ENCODE measurements around the gene TBC1D1. TPM values are rescaled to one million over a fixed set of nuclear protein-coding genes. Genes with fewer than 3 reads are reported as not detected.

The TBC1D1 gene
- total and polyA plus RNA-seq, 2 donors, result 74.7 to 115 TPM

- Histone ChIP-seq H3K36me3 (ENCODE audit: insufficient read depth) (no peaks in the 10 kb centered on the region), H3K4me3 (ENCODE audit: low read depth, low read length) (no peak overlapping the region), H3K27ac (ENCODE audit: low read depth) (no peak overlapping the region), H3K4me1 (ENCODE audit: insufficient read depth) (peaks cover 1% of the 10 kb centered on the region)
- WGBS, result 80% methylated on average over 4 of the region's 4 CpGs
- no peak for DNase-seq (ENCODE audit: extremely low spot score)
Measured at GRCh38 chr4:38173935-38174518, 283.1 kb downstream of the TBC1D1 start.

DNA sequence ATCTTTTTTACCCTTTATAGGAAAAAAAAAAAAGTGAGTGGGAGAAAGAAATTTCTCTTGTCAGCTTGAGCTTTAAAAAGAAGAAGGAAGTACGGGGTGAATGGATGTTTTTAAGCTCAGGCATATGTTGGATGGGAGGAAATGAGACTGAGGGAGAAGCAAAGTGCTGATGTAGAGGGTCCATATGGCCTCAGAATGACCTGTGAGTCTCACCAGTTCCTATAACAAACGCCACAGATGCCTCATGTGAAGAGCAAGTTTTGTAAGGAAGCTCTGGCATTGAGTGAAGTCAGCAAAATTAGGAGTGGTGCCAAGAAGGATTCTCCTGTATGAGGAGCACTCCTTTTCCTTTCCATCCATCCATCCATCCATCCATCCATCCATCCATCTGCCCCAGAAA, 283.9 kb downstream of the TBC1D1 start:
- H3K4me1 ChIP-seq (ENCODE audit: insufficient read depth), result peaks cover 1% of the 10 kb centered on the region
- H3K27ac ChIP-seq (ENCODE audit: low read depth), result no peak overlapping the region

GRCh38 chr4:38176165-38176564, 285.3 kb downstream of the TBC1D1 start:
- Histone ChIP-seq H3K4me1 (ENCODE audit: insufficient read depth) (peaks cover 5% of the 10 kb centered on the region), H3K36me3 (ENCODE audit: insufficient read depth) (no peaks in the 10 kb centered on the region), H3K27ac (ENCODE audit: low read depth) (no peak overlapping the region), H3K4me3 (ENCODE audit: low read depth, low read length) (no peak overlapping the region)
- WGBS, result 92% methylated on average over 7 of the region's 7 CpGs
- no peak for DNase-seq (ENCODE audit: extremely low spot score)

More for the DNA sequence above, 283.9 kb downstream of the TBC1D1 start:
- no peak for DNase-seq (ENCODE audit: extremely low spot score)
- Histone ChIP-seq H3K36me3 (ENCODE audit: insufficient read depth) (no peaks in the 10 kb centered on the region), H3K4me3 (ENCODE audit: low read depth, low read length) (no peak overlapping the region)
- 57% methylated on average over 2 of the region's 2 CpGs for WGBS

GRCh38 chr4:38177035-38177546, 286.2 kb downstream of the TBC1D1 start:
- Histone ChIP-seq H3K4me3 (ENCODE audit: low read depth, low read length) (no peak overlapping the region), H3K4me1 (ENCODE audit: insufficient read depth) (peaks cover 5% of the 10 kb centered on the region), H3K36me3 (ENCODE audit: insufficient read depth) (no peaks in the 10 kb centered on the region), H3K27ac (ENCODE audit: low read depth) (peak overlapping the region; percentile 49)
- 35% methylated on average over 8 of the region's 8 CpGs for WGBS
- DNase-seq (ENCODE audit: extremely low spot score), result no peak

- H3K4me1 ChIP-seq (ENCODE audit: insufficient read depth), result peaks cover 5% of the 10 kb centered on the region
- WGBS, result 65% methylated on average over 11 of the region's 11 CpGs
- H3K36me3 ChIP-seq (ENCODE audit: insufficient read depth), result no peaks in the 10 kb centered on the region
- no peak overlapping the region for H3K4me3 ChIP-seq (ENCODE audit: low read depth, low read length)
- no peak for DNase-seq (ENCODE audit: extremely low spot score)
- peak overlapping the region; percentile 49 for H3K27ac ChIP-seq (ENCODE audit: low read depth)
Measured at GRCh38 chr4:38177641-38178391, 286.9 kb downstream of the TBC1D1 start.

DNA sequence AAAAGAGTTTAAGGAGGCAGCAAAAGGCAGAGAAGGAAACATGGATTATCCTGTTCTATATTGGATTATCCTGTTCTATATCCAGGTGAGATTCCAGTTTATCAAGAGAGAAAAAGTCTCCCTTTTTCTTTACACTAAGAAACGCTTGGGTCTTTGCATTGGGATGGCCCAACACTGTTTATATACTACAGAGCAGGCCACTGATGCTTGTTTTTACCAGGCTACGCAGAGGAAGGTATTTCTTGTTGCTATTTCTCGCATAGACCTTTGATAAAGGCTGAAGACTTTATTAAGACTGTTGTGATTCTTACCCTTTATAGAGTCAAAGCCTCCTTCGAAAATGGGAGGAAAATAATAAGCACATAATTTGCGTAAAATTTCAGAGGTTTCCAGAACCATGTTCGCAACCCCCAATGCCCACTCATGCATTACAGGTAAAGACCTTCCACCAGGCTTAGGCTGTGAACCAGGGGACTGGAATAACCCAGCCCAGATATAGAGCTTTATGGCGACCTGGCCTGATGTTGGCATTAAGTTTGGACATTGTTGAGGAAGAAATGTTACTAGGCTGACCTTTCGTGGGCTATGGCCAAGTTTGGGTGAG, 287.6 kb downstream of the TBC1D1 start:
- WGBS, result 66% methylated on average over 8 of the region's 8 CpGs
- H3K27ac ChIP-seq (ENCODE audit: low read depth), result no peak overlapping the region
- DNase-seq (ENCODE audit: extremely low spot score), result no peak
- no peak overlapping the region for H3K4me3 ChIP-seq (ENCODE audit: low read depth, low read length)
- H3K4me1 ChIP-seq (ENCODE audit: insufficient read depth), result peaks cover 5% of the 10 kb centered on the region
- H3K36me3 ChIP-seq (ENCODE audit: insufficient read depth), result no peaks in the 10 kb centered on the region

DNA sequence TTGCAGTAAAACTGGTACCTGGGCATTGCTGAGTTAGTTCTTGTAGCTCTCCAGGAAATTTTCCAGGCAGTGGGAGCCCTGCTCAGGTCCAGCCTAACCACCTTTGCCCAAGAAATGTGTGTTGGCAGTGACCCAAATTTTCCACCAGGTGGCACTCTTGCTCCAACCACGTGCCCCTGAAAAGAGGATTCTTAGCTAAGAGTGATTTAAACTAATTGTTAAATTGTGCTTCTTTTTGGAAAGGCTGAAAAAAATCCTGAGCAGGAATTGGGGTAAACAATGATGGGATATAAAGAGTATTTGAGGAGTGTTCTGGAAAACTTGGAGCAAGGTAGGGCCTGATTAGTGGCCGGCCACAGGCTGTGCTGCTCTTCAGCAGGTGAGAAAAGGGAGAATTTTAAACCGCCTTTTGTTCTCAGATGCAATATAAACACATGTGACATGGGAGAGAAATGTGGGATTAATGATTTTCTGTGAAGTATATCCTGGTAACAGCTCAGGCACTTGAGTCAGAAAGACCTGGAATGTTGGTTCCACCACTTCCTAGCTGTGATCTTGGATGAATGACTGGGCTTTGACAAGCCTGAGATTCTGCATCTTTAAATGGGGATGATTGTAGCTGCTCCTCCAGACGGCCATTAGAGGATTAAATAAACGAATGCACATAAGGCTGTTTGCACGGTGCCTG, 288.9 kb downstream of the TBC1D1 start:
- H3K36me3 ChIP-seq (ENCODE audit: insufficient read depth), result no peaks in the 10 kb centered on the region
- H3K4me1 ChIP-seq (ENCODE audit: insufficient read depth), result peaks cover 5% of the 10 kb centered on the region
- H3K27ac ChIP-seq (ENCODE audit: low read depth), result no peak overlapping the region
- 41% methylated on average over 6 of the region's 6 CpGs for WGBS
- DNase-seq (ENCODE audit: extremely low spot score), result no peak
- H3K4me3 ChIP-seq (ENCODE audit: low read depth, low read length), result no peak overlapping the region

DNA sequence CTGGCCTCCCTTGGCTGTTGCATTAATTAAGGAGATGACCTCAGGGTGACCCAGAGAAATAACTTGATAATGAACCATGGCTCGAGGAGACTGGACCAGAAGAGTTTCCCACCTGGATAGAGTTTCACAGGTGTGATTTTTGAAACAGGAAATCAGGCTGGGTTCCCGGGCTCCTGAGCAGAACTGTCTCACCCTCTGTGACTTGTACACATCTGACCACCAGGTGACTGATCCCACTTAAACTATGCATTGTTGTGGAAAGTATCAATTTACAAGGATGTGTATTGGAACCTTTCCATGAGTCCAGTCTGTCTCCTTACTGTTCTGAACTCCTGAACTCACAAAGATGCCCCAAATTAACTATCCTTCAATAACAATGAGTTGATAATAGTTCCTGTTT, 289.6 kb downstream of the TBC1D1 start:
- H3K27ac ChIP-seq (ENCODE audit: low read depth), result no peak overlapping the region
- H3K4me1 ChIP-seq (ENCODE audit: insufficient read depth), result peaks cover 5% of the 10 kb centered on the region
- H3K36me3 ChIP-seq (ENCODE audit: insufficient read depth), result no peaks in the 10 kb centered on the region
- no peak for DNase-seq (ENCODE audit: extremely low spot score)
- 81% methylated on average over 2 of the region's 2 CpGs for WGBS
- H3K4me3 ChIP-seq (ENCODE audit: low read depth, low read length), result no peak overlapping the region

- no peak for DNase-seq (ENCODE audit: extremely low spot score)
- Histone ChIP-seq H3K27ac (ENCODE audit: low read depth) (no peak overlapping the region), H3K4me3 (ENCODE audit: low read depth, low read length) (no peak overlapping the region), H3K4me1 (ENCODE audit: insufficient read depth) (peaks cover 5% of the 10 kb centered on the region), H3K36me3 (ENCODE audit: insufficient read depth) (no peaks in the 10 kb centered on the region)
- WGBS, result 34% methylated on average over 3 of the region's 3 CpGs
Measured at GRCh38 chr4:38181286-38181685, 290.4 kb downstream of the TBC1D1 start.

GRCh38 chr4:38182334-38182998, 291.6 kb downstream of the TBC1D1 start:
- Histone ChIP-seq H3K27ac (ENCODE audit: low read depth) (no peak overlapping the region), H3K4me3 (ENCODE audit: low read depth, low read length) (no peak overlapping the region), H3K4me1 (ENCODE audit: insufficient read depth) (peaks cover 5% of the 10 kb centered on the region), H3K36me3 (ENCODE audit: insufficient read depth) (no peaks in the 10 kb centered on the region)
- DNase-seq (ENCODE audit: extremely low spot score), result no peak
- WGBS, result 98% methylated on average over 40 of the region's 40 CpGs

GRCh38 chr4:38184404-38184803, 293.5 kb downstream of the TBC1D1 start:
- Histone ChIP-seq H3K4me1 (ENCODE audit: insufficient read depth) (peaks cover 3% of the 10 kb centered on the region), H3K36me3 (ENCODE audit: insufficient read depth) (no peaks in the 10 kb centered on the region), H3K27ac (ENCODE audit: low read depth) (no peak overlapping the region), H3K4me3 (ENCODE audit: low read depth, low read length) (no peak overlapping the region)
- DNase-seq (ENCODE audit: extremely low spot score), result no peak
- 93% methylated on average over 8 of the region's 8 CpGs for WGBS

DNA sequence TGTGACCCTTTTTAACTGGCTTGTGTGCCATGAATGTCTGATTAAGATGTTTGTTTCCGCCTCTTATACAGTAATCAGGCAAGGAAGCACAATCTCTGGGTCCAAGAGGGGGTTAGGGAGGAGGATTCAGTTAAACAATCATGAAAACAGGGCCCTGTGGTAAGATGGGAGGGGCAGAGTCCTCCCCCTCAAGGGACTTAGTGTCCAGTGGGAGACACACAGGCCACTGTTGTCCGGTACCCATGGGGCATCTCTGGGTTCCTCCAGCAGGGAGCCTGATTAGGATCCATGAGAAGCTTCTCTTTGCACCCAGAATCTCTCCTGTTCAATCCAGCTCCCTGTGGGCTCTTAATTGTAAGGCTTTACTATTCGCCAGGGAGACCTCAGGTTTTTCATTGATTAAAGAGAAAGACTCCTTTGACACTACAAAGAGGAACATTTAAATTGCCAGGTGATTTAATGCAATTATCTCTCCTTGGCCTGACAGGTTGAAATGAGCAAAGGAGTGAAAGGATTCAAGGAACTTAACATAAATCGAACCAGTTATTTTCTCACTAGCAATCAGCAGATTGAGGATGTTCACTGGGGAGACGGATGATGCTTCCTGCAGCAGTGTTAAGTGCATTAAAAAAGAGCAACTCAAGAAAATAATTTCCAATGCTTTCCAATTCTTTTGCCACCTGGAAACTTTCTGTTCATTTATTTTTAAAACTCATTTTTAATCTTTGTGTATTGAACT, 294.7 kb downstream of the TBC1D1 start:
- Histone ChIP-seq H3K4me3 (ENCODE audit: low read depth, low read length) (no peak overlapping the region), H3K36me3 (ENCODE audit: insufficient read depth) (no peaks in the 10 kb centered on the region), H3K27ac (ENCODE audit: low read depth) (no peak overlapping the region), H3K4me1 (ENCODE audit: insufficient read depth) (peaks cover under 1% of the 10 kb centered on the region)
- WGBS, result 76% methylated on average over 5 of the region's 5 CpGs
- no peak for DNase-seq (ENCODE audit: extremely low spot score)

GRCh38 chr4:38188136-38188535, 297.3 kb downstream of the TBC1D1 start:
- no peak overlapping the region for H3K27ac ChIP-seq (ENCODE audit: low read depth)
- no peaks in the 10 kb centered on the region for H3K4me1 ChIP-seq (ENCODE audit: insufficient read depth)
- DNase-seq (ENCODE audit: extremely low spot score), result no peak
- H3K4me3 ChIP-seq (ENCODE audit: low read depth, low read length), result no peak overlapping the region
- no peaks in the 10 kb centered on the region for H3K36me3 ChIP-seq (ENCODE audit: insufficient read depth)
- WGBS, result 88% methylated on average over 9 of the region's 9 CpGs

Data from urinary bladder (tissue), 4 donors.